ENCODE measurements around the gene XRCC2.
"Not testable (repeated sequence)": the region's sequence is repeated elsewhere in the genome, so short reads cannot be mapped to it uniquely, and the experiment has no call there.

XRCC2 gene

GRCh38 chr7:152636441-152636840 lies 39.5 kb downstream of the XRCC2 start:
- TF ChIP-seq CTCF (IDR thresholded peaks at IDR 0.05; ENCODE audit: borderline replicate concordance, control extremely low read depth, extremely low read depth, insufficient read depth, missing control alignments): no peak
- no peak for DNase-seq (ENCODE audit: low spot score)
- in situ Hi-C loops (cut with MboI; ENCODE audit: low sequenced_read_pairs, unreplicated experiment): no loop called here

GRCh38 chr7:152633504-152633903 lies 42.4 kb downstream of the XRCC2 start:
- no peak for TF ChIP-seq CTCF (IDR thresholded peaks at IDR 0.05; ENCODE audit: borderline replicate concordance, control extremely low read depth, extremely low read depth, insufficient read depth, missing control alignments)
- no peak for DNase-seq (ENCODE audit: low spot score)
- in situ Hi-C loops (cut with MboI; ENCODE audit: low sequenced_read_pairs, unreplicated experiment): no loop called here

- DNase-seq (ENCODE audit: low spot score): no peak
- in situ Hi-C loops (cut with MboI; ENCODE audit: low sequenced_read_pairs, unreplicated experiment): no loop called here
- TF ChIP-seq CTCF (IDR thresholded peaks at IDR 0.05; ENCODE audit: borderline replicate concordance, control extremely low read depth, extremely low read depth, insufficient read depth, missing control alignments): no peak
Observed at GRCh38 chr7:152633072-152633471, 42.9 kb downstream of the XRCC2 start.

- in situ Hi-C loops (cut with MboI; ENCODE audit: low sequenced_read_pairs, unreplicated experiment); DNase-seq (ENCODE audit: low spot score): not testable (repeated sequence)
Observed at GRCh38 chr7:152628772-152629171, 47.2 kb downstream of the XRCC2 start.

- no peak for TF ChIP-seq CTCF (IDR thresholded peaks at IDR 0.05; ENCODE audit: borderline replicate concordance, control extremely low read depth, extremely low read depth, insufficient read depth, missing control alignments)
- in situ Hi-C loops (cut with MboI; ENCODE audit: low sequenced_read_pairs, unreplicated experiment): no loop called here
- DNase-seq (ENCODE audit: low spot score): no peak
Observed at GRCh38 chr7:152624228-152624627, 51.7 kb downstream of the XRCC2 start.

- in situ Hi-C loops (cut with MboI; ENCODE audit: low sequenced_read_pairs, unreplicated experiment): no loop called here
- no peak for TF ChIP-seq CTCF (IDR thresholded peaks at IDR 0.05; ENCODE audit: borderline replicate concordance, control extremely low read depth, extremely low read depth, insufficient read depth, missing control alignments)
- DNase-seq (ENCODE audit: low spot score): no peak
Observed at GRCh38 chr7:152621426-152621825, 54.5 kb downstream of the XRCC2 start.

GRCh38 chr7:152619027-152619739 lies 56.8 kb downstream of the XRCC2 start:
- no peak for TF ChIP-seq CTCF (IDR thresholded peaks at IDR 0.05; ENCODE audit: borderline replicate concordance, control extremely low read depth, extremely low read depth, insufficient read depth, missing control alignments)
- in situ Hi-C loops (cut with MboI; ENCODE audit: low sequenced_read_pairs, unreplicated experiment): no loop called here

More at GRCh38 chr7:152619027-152619739, 56.8 kb downstream of the XRCC2 start:
- DNase-seq (ENCODE audit: low spot score): no peak

All from GM13976 (cell line).